ENCODE data around the gene PCDH9.

DNA sequence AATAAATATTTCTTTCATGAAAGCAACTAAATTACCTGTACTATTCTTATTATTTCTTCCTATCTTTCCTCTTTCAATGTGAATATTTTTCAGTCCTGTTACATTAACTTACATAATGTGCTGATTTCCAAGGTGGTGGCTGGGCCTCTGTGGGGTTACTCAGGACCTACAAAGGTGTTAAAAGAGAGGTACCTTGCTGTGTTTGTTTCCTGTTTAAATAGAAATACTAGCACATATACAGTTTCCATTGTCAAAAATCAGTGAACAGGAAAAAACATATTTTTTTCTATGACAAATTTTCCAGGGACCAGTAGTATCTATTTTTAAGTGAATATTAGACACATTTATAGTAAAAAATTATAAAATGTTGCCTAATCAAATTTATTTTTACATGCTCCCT lies 8.7 kb upstream of the PCDH9 start:
- TF ChIP-seq YY1 (IDR thresholded peaks at IDR 0.05; ENCODE audit: insufficient read depth, insufficient read length) (no peak), SUZ12 (IDR thresholded peaks at IDR 0.05; ENCODE audit: extremely low read depth, insufficient read depth, insufficient read length) (no peak), ZNF274 (IDR thresholded peaks at IDR 0.05; ENCODE audit: low read depth, low read length) (no peak)

All from NT2/D1 (cell line).